Stimulated activated CD8-positive, alpha-beta memory T cell treated with anti-CD3 and anti-CD28 coated beads, Interleukin-12 subunit alpha, Interleukin-12 subunit beta, amount 100 ng/mL, for 24 hours (primary cell): ENCODE measurements around the gene TRIOBP.

Source experiments
- DNase-seq: peaks from one replicate; pipeline ENCODE4 v3.0.0-alpha.2; 2020; ENCODE audit errors: extremely low read depth

The TRIOBP gene

DNA sequence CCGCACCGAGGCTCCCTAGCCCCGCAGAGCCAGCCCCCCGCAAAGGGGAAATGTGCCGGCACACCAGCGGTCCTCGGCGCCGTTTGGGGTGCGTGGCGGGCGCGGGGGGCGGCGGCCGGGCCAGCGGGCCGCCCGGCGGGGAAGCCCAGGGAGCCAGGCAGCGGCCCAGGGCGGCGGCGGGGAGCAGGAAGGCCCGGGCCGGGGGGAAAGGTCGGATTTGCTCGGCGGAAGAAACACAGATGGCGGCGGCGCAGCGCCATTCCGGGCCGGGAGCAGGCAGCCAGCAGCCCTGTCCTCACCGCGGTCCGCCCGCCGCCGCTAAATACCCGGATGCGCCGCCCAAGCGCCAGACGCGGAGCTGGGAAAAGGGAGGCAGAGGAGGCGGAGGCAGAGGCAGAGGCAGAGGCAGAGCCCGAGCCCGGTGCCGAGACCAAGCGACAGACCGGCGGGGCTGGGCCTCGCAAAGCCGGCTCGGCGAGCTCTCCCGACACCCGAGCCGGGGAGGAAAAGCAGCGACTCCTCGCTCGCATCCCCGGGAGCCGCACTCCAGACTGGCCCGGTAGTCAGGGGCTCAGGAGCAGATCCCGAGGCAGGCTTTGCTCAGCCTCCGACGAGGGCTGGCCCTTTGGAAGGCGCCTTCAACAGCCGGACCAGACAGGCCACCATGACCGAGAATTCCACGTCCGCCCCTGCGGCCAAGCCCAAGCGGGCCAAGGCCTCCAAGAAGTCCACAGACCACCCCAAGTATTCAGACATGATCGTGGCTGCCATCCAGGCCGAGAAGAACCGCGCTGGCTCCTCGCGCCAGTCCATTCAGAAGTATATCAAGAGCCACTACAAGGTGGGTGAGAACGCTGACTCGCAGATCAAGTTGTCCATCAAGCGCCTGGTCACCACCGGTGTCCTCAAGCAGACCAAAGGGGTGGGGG, 108.3 kb downstream of the TRIOBP start:
- no peak for DNase-seq

DNA sequence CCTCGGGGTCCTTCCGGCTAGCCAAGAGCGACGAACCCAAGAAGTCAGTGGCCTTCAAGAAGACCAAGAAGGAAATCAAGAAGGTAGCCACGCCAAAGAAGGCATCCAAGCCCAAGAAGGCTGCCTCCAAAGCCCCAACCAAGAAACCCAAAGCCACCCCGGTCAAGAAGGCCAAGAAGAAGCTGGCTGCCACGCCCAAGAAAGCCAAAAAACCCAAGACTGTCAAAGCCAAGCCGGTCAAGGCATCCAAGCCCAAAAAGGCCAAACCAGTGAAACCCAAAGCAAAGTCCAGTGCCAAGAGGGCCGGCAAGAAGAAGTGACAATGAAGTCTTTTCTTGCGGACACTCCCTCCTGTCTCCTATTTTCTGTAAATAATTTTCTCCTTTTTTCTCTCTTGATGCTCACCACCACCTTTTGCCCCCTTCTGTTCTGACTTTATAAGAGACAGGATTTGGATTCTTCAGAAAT, 109.0 kb downstream of the TRIOBP start:
- DNase-seq: no peak

DNA sequence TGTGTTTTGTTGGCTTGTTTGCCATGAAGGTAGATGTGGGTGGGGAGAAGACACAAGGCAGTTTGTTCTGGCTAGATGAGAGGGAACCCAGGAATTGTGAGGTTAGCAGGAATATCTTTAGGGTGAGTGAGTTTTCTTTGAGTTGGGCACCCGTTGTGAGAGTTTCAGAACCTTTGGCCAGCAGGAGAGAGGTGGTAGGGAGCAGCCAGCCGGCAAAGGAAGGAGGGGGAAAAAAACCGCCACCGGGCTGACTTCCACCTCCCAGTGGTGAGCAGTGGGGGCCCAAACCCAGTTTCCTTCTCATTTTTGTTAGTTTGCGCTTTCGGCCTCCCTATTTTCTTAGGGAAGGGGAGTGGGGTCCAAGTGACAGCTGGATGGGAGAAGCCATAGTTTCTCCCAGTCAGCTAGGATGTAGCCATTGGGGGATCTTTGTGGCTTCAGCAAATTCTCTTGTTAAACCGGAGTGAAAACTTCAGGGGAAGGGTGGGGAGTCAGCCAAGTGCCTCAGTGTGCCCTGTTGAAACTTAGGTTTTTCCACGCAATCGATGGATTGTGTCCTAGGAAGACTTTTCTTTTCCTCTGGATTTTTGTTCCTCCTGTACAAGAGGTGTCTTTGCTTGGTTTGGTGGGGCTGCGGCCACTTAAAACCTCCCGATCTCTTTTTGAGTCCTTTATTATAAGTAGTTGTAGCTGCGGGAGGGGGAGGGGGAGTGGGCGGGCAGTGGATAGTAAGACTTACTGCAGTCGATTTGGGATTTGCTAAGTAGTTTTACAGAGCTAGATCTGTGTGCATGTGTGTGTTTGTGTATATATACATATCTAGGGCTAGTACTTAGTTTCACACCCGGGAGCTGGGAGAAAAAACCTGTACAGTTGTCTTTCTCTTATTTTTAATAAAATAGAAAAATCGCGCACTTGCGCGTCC, 109.8 kb downstream of the TRIOBP start:
- DNase-seq: no peak

DNA sequence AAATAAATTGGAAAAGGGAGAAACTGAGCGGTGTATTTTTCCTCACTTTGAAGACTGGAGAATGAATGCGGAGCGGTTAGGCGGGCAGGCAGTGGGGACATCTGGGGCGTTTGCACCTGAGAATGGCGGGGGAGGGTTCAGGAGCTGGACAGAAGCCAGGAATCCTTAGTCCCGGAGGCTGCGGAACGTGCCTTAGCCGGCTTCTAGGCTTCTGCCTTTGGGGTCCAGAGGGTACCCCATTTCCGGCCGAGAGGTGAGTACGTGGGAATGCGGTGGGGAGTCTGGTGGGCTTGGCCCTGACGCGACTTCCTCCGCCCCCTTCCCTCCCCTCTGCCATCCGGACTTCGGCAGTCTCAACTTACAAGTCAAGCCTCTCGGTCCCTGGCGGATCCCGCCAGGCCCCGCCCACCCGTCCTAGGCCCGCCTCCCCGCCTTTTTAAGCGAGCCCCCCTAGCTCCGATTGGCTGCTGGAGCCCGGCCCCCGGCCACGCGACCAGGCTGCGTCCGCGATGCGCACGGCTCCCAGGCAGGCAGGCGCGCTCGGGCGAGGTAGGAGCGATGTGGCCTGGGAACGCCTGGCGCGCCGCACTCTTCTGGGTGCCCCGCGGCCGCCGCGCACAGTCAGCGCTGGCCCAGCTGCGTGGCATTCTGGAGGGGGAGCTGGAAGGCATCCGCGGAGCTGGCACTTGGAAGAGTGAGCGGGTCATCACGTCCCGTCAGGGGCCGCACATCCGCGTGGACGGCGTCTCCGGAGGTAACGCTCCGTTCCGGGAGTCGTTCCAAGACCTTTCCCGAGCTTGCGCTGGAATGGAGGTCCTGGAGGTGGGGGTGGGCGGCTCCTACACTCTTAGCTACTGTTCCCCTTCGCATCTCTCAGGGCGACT, 110.8 kb downstream of the TRIOBP start, which contains the start of gene GCAT:
TSS of gene GCAT (plus strand) at position 525 of the 884 bp plus-strand sequence. CDS start at position 559, 34 bp downstream.
- DNase-seq: peak; percentile 79

DNA sequence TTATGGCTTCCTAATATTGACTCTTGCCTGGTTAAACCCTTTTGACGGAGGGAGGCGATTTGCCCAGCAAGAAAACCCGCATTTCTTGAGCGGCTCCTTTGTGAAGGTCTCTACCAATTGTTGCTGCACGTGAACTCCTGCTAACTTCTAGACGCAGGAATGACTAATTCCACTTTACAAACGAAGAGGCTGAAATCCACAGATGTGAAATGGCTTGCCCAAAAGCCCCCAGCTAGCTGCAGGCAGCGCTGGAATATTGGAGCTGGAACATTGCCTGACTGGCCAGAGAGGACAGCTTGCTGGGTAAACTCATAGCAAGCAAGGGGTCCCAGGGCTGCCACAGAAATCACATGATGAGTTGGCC, 111.4 kb downstream of the TRIOBP start:
- no peak for DNase-seq

DNA sequence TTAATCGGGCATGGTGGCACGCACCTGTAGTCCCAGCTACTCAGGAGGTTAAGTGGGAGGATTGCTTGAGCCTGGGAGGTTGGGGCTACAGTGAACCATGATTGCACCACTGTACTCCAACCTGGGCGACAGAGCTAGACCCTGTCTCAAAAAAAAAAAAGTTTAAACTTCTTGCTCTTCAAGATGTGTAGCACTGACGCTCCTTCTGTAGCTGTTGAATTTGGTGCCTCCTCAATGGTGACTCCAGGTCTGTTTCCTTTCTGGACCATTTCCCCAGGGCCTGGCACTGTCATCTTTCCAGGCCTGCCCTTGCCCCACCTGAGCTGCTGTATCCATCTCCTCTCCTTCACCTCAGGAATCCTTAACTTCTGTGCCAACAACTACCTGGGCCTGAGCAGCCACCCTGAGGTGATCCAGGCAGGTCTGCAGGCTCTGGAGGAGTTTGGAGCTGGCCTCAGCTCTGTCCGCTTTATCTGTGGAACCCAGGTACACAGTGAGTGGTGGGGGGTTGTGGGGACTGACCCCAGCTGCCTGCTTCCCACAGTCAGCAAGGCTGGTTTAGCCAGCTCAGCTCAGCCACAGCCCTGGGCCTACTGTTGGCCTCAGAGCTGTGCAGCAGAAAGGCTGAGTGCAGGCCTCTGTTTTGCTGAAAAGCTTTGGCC, 113.0 kb downstream of the TRIOBP start:
- no peak for DNase-seq

DNA sequence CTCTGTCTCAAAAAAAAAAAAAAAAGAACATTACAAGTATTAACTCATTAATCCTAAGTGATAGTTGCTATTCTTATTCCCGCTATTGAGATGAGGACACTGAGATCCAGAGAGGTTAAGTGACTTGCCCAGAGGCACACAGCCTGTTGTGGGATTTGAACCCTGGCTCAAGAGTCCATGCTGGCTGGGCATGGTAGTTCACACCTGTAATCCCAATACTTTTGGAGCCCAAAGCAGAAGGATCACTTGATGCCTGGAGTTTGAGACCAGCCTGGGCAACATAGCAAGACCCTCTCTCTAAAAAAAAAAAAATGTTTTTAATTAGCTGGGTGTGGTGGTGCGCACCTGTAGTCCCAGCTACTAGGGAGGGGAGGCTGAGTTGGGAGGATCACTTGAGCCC, 115.0 kb downstream of the TRIOBP start:
- no peak for DNase-seq

DNA sequence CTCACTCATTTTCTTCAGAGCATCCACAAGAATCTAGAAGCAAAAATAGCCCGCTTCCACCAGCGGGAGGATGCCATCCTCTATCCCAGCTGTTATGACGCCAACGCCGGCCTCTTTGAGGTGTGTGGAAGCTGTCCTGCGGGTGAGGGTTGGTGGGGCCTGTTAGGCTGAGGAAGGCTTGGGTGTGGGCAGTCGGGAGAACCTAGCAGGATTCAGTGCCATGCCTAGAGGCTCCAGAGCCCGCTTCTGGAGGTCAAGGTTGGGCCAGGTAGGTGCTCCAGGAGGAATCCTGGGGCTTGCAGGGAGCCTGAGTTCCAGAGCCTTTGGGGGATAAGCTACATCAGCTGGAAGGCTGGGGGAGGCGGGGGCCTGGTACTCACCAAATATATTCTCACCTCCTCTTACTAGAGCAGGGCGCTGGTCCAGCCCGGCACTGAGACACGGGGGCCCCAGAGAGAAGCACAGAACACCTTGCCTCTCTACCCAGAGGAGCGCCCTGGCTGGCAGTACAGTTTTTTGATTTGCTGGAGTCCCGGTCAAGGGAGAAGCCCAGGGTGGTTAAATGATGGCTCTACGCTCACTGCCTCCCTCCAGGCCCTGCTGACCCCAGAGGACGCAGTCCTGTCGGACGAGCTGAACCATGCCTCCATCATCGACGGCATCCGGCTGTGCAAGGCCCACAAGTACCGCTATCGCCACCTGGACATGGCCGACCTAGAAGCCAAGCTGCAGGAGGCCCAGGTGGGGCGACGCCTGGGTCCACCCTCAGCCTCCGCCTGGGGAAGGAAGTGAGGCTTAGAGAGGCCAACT, 116.2 kb downstream of the TRIOBP start:
- DNase-seq: no peak

DNA sequence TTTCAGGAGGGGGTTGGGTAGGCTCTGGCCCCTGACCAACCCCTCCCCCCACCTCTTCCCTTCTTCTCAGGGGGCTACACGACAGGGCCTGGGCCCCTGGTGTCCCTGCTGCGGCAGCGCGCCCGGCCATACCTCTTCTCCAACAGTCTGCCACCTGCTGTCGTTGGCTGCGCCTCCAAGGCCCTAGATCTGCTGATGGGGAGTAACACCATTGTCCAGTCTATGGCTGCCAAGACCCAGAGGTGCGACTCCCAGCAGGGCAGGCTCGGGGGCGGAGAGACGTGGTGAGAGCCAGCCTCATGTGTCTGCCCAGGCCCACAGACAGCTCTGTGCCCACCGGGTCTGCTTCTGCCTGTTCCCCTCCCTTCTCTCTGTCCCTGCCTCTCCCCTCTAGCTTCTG, 118.7 kb downstream of the TRIOBP start:
- DNase-seq: no peak

DNA sequence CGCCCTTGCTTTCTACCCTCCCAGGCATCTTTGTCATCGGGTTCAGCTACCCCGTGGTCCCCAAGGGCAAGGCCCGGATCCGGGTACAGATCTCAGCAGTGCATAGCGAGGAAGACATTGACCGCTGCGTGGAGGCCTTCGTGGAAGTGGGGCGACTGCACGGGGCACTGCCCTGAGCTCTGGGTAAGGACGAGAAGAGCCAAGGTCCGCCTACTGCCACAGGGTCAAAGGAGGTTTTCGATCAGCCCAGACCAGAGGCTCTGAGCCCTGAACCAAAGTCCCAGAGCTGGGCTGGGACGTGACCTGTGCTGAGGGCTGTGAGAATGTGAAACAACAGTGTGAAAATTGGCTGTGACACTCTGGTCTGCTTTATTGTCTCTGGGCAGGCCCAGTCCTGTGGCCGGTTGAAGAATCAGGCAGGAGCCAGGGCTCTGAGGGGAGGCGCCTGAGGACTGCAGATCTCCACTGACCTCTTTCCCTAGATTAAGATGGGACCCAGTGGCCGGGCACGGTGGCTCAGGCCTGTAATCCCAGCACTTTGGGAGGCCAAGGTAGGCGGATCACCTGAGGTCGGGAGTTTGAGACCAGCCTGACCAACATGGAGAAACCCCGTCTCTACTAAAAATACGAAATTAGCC, 119.8 kb downstream of the TRIOBP start:
- DNase-seq: no peak

DNA sequence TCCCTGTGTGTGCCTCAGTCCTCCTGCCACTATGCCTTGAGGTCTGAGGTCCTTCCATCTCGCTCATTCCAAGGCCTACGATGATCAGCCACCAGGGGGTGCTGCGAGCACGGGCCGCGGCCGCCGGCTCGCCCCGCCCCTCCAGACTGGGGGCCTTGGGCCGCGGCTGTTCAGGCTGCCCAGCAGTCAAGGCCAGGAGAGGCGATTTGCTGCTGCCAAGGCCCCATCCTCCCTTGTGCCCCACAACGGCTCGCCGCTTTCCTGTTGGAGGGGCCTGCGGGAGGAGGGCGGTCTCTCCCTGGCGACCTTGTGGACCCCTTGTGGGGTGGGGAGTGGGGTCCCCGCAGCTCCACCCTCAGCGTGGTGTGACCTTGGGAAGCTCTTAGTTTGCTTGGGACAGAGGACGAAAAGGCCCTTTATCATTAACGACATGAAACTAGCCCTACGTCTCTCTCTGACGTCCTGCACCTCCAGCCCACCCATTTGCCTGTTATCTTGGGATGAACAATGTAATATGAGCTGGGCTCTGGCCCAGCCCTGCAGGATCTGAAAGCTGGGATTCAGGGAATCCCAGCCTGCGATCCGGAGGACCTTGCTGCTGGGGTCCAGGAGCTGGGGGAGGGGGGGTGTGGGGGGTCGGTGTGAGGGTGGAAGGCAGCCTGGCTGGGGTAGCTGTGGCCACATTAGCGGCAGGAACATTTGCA, 121.0 kb downstream of the TRIOBP start:
- peak; percentile 49 for DNase-seq

DNA sequence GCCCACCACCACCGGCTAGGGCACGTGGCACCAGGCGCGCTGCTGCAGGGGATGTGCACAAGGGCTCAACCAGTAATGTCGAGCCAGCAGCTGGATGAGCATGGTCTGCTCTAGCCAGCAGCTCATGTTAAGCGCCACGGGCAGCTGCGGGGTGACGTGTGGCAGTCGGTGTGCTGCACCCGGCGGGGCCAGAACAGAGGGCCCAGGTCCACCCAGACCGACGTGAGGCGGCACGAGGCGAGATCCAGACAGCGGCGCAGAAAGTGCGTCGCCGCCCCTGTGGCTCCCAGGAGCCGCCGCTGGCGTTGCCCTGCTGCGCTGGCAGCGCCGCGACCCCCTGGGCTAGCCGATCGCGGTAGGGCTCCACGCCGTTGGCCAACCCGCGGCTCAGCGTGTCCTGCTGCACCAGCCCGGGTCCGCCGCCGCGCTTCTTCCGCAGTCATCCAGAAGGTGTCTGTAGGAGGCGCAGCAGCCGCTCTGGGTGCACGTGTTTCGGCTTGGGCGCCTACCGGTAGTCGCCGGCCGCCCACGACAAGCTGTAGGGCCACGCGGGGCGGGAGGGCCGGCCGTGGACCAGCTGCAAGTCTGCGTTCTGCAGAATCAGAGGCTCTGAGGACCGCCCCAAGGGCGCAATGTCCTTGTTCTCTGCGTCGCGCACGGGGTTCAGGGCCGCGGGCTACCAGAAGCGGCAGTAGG, 121.7 kb downstream of the TRIOBP start:
- DNase-seq: peak; percentile 28

DNA sequence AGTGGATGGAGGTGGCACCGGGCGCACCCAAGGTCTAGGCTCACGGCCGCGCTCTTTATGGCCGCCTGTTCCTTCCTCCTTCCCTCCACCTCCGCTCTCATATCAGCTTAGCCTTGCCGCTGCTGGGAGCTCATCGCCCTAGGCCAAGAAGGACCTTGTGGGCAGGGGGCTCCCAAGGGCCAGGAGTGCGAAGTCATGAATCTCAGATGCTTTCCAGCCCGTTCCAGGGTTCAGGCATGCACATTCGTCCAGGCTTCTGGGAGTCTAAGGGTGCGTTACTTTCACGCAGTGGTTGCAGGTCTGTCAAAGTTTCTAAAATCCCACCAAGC, 122.2 kb downstream of the TRIOBP start:
- no peak for DNase-seq

DNA sequence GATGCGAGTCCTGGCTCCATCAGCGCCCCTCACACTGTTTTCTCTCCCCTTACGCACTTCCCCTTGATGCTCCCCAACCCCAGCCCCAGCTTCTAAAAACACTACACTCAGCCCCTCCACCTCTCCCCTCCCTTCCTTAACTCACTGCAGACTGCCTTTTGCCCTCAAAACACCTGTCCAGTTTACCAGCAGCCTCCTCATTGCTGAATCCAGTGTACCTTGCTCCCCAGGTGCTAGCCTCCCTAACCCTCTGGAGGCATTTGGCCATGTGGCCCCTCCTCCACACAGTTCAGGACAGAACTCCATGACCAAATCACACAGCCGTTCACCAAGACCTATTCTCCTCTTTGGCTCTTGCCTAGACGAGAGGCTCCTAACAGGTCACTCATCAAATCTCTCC, 123.5 kb downstream of the TRIOBP start:
- no peak for DNase-seq

DNA sequence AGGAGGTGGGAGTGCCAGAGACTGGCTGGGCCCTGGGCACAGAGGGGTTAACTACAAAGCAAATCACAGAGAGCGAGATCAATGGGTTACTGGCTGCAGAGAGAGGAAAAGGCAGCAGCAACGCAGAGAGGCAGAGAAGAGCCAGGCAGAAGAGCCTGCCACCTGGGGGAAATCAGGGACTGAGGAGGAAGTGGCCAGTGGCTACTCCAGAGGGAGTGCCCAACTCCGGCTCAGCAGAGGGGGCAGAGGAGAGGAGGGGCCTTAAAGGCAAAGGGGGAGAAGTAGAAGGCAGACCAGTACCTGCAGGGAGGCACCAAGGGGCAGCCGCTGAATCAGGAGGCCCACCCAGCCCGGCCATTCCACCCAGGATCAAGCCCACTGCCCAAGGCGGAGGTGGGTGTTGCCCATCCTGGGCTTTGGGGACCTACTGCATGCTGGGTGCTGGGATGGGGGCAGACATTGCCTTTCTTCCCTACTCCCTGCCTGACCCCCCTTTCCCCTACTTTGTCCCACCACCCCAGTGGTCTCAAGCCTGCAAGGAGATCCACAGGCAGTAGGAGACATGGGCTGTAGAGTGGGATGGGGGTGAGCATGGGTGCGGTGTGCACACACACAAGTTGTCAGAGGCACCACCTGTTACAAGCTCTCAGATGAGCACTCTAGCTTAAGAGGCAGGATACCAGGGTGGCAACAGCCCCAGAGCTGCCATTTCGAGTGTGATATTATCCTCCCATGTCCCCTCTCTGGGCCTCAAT, 125.4 kb downstream of the TRIOBP start:
- no peak for DNase-seq

DNA sequence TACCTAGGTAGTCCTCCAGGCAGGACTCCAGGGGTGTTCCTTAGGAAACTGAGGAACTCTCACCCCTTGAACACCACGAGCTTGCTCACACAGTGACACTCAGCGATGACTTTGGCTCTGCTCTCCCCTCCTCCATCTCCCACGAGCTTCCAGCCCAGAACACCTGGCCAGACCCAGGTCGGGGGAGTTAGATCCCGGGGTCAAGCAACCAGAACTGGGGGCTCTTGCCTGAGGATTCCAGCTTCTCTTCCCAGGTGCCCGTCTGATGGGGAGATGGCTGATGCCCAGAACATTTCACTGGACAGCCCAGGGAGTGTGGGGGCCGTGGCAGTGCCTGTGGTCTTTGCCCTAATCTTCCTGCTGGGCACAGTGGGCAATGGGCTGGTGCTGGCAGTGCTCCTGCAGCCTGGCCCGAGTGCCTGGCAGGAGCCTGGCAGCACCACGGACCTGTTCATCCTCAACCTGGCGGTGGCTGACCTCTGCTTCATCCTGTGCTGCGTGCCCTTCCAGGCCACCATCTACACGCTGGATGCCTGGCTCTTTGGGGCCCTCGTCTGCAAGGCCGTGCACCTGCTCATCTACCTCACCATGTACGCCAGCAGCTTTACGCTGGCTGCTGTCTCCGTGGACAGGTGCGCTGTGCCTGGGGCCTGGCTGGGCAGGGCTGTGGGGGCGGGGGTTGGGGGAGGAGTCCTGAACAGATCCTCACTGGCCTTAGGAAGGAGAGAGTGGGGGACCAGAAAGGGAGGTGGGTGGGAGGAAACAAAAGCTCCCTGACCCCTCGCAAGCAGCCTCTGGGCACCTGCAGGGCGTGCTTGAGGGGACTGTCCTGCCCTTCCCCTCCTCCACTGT, 126.5 kb downstream of the TRIOBP start, which contains the start of gene GALR3:
TSS of gene GALR3 (plus strand) at position 249 of the 852 bp plus-strand sequence. CDS start at position 274, 25 bp downstream.
- no peak for DNase-seq
